Left ventricle myocardium inferior (tissue), 1 donor: Measurements from ENCODE around the gene TRAP1. TPM values are rescaled to one million over a fixed set of nuclear protein-coding genes. Genes with fewer than 3 reads are reported as not detected.

ENCODE experiments used
- DNase-seq: peaks from one replicate; pipeline ENCODE4 v3.0.0-alpha.2; 2020
- H3K27ac ChIP-seq: fragments of 200-600 bp; replicated peaks from 2 replicates; pipeline ENCODE4 v1.8.0; 2021
- H3K27me3 ChIP-seq: fragments of 200-600 bp; 2 replicates; pipeline ENCODE4 v1.8.0; 2021; ENCODE audit warnings: low read depth
- H3K36me3 ChIP-seq: fragments of 200-600 bp; 2 replicates; pipeline ENCODE4 v1.8.0; 2021
- H3K4me1 ChIP-seq: fragments of 200-600 bp; 2 replicates; pipeline ENCODE4 v1.8.0; 2021
- H3K4me3 ChIP-seq: fragments of 200-600 bp; 2 replicates; pipeline ENCODE4 v1.8.0; 2021; ENCODE audit warnings: mild to moderate bottlenecking, moderate library complexity
- H3K9me3 ChIP-seq: fragments of 200-600 bp; replicated peaks from 2 replicates; pipeline ENCODE4 v1.8.0; 2021
- CTCF ChIP-seq: fragments of 200-600 bp; IDR thresholded peaks from 2 replicates; pipeline ENCODE4 v1.8.0; 2021; ENCODE audit warnings: antibody characterized with exemption, mild to moderate bottlenecking, borderline replicate concordance
- intact Hi-C: fragments of 100-400 bp; cut with micrococcal nuclease; formaldehyde crosslinking; loops from one replicate; pipeline ENCODE4 v1.11.0; 2022
- total RNA-seq: library from RNA; stranded (reverse); fragmentation: NEBNext Ultra II Directional; extraction: Animal tissue kit (Norgen Biotek cat#: 25700); gene quantifications from one replicate; pipeline ENCODE4 v1.2.1, GENCODE V29; 2021
- donor health status: DM: no; HTN: yes; CAD: no; lungs with severe emphysema.

The TRAP1 gene
- total RNA-seq, 1 donor from 2014 or later: 128 TPM

- Histone ChIP-seq H3K4me1 (peaks cover 18% of the 10 kb centered on the region), H3K36me3 (peaks cover 31% of the 10 kb centered on the region), H3K4me3 (no peak overlapping the region), H3K27ac (peak overlapping the region; percentile 71), H3K27me3 (no peaks in the 10 kb centered on the region), H3K9me3 (no peaks in the 10 kb centered on the region)
- no peak for TF ChIP-seq CTCF
- no peak for DNase-seq
- intact Hi-C loops: no loop called here
Measured at GRCh38 chr16:3689731-3690130, 27.6 kb downstream of the TRAP1 start.

GRCh38 chr16:3687792-3688191 lies 29.5 kb downstream of the TRAP1 start:
- Histone ChIP-seq H3K4me1 (peaks cover 18% of the 10 kb centered on the region), H3K36me3 (peaks cover 43% of the 10 kb centered on the region), H3K27ac (peak overlapping the region; percentile 29), H3K27me3 (no peaks in the 10 kb centered on the region), H3K4me3 (no peak overlapping the region), H3K9me3 (no peaks in the 10 kb centered on the region)
- intact Hi-C loops: no loop called here
- no peak for TF ChIP-seq CTCF
- no peak for DNase-seq

- Histone ChIP-seq H3K9me3 (no peaks in the 10 kb centered on the region), H3K27me3 (no peaks in the 10 kb centered on the region), H3K4me1 (peaks cover 18% of the 10 kb centered on the region), H3K4me3 (no peak overlapping the region), H3K27ac (no peak overlapping the region), H3K36me3 (peaks cover 50% of the 10 kb centered on the region)
- DNase-seq: no peak
- no peak for TF ChIP-seq CTCF
- intact Hi-C loops: no loop called here
Measured at GRCh38 chr16:3687021-3687420, 30.3 kb downstream of the TRAP1 start.

GRCh38 chr16:3681206-3681605 lies 36.1 kb downstream of the TRAP1 start:
- Histone ChIP-seq H3K4me1 (peaks cover 23% of the 10 kb centered on the region), H3K36me3 (peaks cover 82% of the 10 kb centered on the region), H3K9me3 (no peaks in the 10 kb centered on the region), H3K27me3 (no peaks in the 10 kb centered on the region), H3K4me3 (no peak overlapping the region), H3K27ac (no peak overlapping the region)
- intact Hi-C loops: no loop called here
- no peak for TF ChIP-seq CTCF
- DNase-seq: peak; percentile 39

- Histone ChIP-seq H3K4me3 (no peak overlapping the region), H3K9me3 (no peaks in the 10 kb centered on the region), H3K4me1 (peaks cover 35% of the 10 kb centered on the region), H3K27ac (no peak overlapping the region), H3K27me3 (no peaks in the 10 kb centered on the region), H3K36me3 (peaks cover 85% of the 10 kb centered on the region)
- TF ChIP-seq CTCF: no peak
- intact Hi-C loops: no loop called here
- DNase-seq: no peak
Measured at GRCh38 chr16:3677994-3678393, 39.3 kb downstream of the TRAP1 start.
